Measurements from ENCODE around the gene CD160.

GRCh38 chr1:145759721-145760120 lies 40.4 kb downstream of the CD160 start:
- TF ChIP-seq HCFC1 (IDR thresholded peaks at IDR 0.05; ENCODE audit: low read length), result no peak
- TF ChIP-seq CTCF (IDR thresholded peaks at IDR 0.05 in 2 of 3, conservative IDR thresholded peaks at IDR 0.05 in 1 of 3; ENCODE audit: control insufficient read depth in 2 of 3, extremely low read depth in 1 of 3, insufficient read depth in 1 of 3, low read depth in 3 of 3, low read length in 3 of 3), result no peak
- no peak for TF ChIP-seq EZH2 (IDR thresholded peaks at IDR 0.05; ENCODE audit: borderline replicate concordance, control insufficient read depth, low read depth, low read length)
- TF ChIP-seq NFYB (IDR thresholded peaks at IDR 0.05; ENCODE audit: insufficient read depth, low read depth, low read length), result no peak
- TF ChIP-seq KLF5 (IDR thresholded peaks at IDR 0.05; ENCODE audit: partially characterized antibody), result no peak
- TF ChIP-seq ZNF384 (IDR thresholded peaks at IDR 0.05; ENCODE audit: borderline replicate concordance, low read depth, low read length), result no peak
- TF ChIP-seq ASH2L (IDR thresholded peaks at IDR 0.05; ENCODE audit: borderline replicate concordance, low read depth), result no peak
- no peak for TF ChIP-seq ZNF592 (IDR thresholded peaks at IDR 0.05)
- no peak for TF ChIP-seq POLR2AphosphoS5 (IDR thresholded peaks at IDR 0.05; ENCODE audit: low read length)
- no peak for TF ChIP-seq BCL3 (IDR thresholded peaks at IDR 0.05; ENCODE audit: borderline replicate concordance, insufficient read depth, low read depth, low read length, poor library complexity, severe bottlenecking)

Measured in GM12878 (cell line).